Activated CD4-positive, alpha-beta T cell treated with anti-CD3 and anti-CD28 coated beads for 1 hour (primary cell): ENCODE data around the gene C13orf42.
"Not testable (repeated sequence)": the region's sequence is repeated elsewhere in the genome, so short reads cannot be mapped to it uniquely, and the experiment has no call there.

ENCODE experiments used
- DNase-seq: peaks from one replicate; pipeline ENCODE4 v3.0.0-alpha.2; 2020

C13orf42 gene

DNA sequence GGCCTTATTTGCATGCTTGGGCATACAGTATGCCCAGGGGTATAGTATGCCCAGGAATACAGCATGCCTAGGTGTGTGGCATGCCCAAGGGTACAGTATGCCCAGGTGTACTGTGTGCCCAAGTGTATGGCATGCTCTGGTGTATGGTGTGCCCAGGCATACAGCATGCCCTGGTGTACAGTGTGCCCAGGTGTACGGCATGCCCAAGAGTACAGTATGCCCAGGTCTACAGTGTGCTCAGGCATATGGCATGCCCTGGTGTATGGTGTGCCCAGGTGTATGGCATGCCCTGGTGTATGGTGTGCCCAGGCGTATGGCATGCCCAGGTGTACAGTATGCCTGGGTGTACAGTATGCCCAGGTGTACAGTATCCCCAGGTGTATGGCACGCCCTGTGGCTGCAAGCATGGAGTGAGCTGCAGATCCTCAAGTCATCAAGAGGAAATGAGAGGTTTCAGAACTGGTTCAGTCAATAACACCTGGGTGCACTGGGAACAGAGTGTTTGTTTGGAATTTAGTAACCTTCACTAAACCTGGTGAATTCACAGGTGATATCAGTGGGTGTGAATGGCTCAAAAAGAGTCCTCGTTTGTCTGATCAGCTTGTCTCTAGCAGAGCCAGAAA is 7.8 kb upstream of the C13orf42 start:
- no peak for DNase-seq

GRCh38 chr13:51113969-51114368 is 2.9 kb upstream of the C13orf42 start:
- no peak for DNase-seq

GRCh38 chr13:51113186-51113881 is 2.3 kb upstream of the C13orf42 start:
- no peak for DNase-seq

DNA sequence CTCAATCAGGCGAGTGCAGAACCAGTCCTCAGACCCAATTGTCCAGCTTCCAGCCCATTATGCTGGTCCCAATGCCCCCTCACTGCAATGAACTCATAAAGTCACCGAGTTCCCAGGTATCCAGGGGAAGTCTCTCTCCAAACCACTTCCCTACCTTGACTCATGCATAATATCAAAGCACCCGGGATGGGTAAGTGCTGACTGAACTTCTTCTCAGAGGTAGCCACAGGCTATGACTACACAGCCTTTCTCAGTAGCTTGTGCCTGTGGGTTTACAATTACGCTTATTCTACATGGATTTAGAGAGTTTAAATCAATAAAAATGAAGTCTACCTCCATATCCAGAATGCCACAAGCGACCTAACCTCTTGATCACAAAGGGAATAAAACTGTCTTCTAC is 1.7 kb upstream of the C13orf42 start:
- DNase-seq: no peak

- DNase-seq: no peak
These were observed 923 bp upstream of the C13orf42 start for GRCh38 chr13:51111997-51112396.

DNA sequence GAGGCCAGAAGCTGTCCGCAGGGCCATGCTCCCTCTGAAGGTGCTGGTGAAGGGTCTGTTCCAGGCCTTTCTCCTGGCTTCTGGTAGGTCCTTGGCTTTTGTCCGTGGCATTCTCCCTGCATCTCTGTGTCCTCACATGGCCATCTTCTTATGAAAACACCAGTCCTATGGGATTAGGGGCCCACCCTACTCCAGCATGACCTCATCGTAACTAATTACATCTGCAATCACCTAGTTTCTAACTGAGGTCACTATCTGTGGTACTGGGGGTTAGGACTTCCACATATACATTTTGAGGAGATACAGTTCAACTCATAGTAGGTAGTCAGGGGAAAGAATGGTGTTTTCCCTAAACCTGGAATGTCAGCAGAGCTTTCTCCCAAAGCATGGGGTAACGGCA is 3.1 kb downstream of the C13orf42 start:
- no peak for DNase-seq

- DNase-seq: no peak
These were observed 6.0 kb downstream of the C13orf42 start for GRCh38 chr13:51105046-51105445.

GRCh38 chr13:51101636-51102235 is 9.3 kb downstream of the C13orf42 start:
- no peak for DNase-seq

- DNase-seq: no peak
These were observed 13.6 kb downstream of the C13orf42 start for GRCh38 chr13:51097353-51098043.

DNA sequence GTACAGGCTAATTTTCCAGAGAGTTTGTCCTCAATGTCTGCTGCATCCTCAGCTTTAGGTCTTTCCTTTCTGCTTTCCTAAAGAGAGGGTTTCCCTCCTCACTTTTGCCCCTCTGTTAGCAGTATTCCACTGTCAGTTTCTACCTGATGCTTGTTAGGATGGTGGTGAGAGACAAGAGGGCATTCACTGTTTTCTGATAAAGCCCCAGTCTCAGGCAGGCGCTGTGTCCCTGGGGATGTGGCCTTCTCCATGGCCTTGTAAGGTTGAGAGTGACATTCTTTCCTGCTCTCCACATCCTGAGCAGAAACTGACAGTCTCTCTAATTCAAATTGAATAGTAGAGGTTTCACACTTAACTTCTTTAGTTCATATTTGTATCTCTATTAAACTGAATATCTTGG is 14.9 kb downstream of the C13orf42 start:
- DNase-seq: no peak

- DNase-seq: no peak
These were observed 17.5 kb downstream of the C13orf42 start for GRCh38 chr13:51093574-51093973.

DNA sequence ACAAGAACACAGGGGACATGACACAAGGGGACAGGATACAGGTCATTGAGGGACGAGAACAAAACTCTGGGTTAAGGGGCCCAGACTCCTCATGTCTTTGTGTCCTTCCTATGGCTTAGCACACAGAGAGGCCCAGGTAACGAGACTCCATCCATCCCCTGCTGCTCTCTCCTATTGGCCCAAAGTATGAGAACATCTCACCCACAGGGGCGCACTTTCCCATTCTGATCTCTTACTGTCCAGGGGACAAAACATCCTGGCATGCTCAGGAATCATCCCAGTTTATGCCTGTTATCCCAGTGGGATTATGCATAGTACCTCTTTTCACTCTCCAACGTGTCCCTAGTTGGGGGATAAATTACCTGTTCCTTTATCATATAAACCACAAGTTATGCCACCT is 19.2 kb downstream of the C13orf42 start:
- no peak for DNase-seq

GRCh38 chr13:51083706-51084105 is 27.4 kb downstream of the C13orf42 start:
- no peak for DNase-seq

DNA sequence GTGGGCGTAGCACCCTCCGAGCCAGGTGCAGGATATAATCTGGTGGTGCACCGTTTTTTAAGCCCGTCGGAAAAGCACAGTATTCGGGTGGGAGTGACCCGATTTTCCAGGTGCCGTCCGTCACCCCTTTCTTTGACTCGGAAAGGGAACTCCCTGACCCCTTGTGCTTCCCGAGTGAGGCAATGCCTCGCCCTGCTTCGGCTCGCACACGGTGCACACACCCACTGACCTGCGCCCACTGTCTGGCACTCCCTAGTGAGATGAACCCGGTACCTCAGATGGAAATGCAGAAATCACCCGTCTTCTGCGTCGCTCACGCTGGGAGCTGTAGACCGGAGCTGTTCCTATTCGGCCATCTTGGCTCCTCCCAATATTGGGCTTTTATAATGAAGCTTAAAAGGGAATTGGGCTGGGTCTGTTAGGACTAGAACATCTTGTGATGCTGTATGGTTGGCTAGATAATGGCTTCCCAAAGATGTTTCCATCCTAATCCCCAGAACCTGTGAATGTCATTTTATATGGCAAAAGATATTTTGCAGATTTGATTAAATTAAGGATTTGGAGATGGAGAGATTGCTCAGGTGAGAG is 30.5 kb downstream of the C13orf42 start:
- DNase-seq: not testable (repeated sequence)

DNA sequence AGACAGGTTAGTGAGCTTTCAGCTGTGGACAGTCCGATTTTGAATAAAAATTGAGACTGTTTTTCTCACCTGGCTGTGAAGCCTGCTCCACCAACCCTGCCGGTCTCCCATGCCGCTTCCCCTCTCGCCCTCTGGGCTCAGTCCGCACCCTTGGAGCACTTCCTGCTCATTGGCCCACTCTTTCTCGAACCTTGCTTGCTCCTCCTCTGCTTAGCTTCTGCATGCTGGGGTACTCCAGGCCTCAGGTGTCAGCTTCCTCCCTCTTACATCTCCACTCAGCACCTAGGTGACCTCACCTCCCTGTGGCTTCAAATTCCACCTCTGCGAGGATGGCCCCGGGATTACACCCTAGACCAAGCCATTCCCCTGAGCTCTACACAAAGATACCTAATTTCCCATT is 39.6 kb downstream of the C13orf42 start:
- DNase-seq: no peak

- DNase-seq: peak; percentile 65
These were observed 40.9 kb downstream of the C13orf42 start for GRCh38 chr13:51070005-51070649.

DNA sequence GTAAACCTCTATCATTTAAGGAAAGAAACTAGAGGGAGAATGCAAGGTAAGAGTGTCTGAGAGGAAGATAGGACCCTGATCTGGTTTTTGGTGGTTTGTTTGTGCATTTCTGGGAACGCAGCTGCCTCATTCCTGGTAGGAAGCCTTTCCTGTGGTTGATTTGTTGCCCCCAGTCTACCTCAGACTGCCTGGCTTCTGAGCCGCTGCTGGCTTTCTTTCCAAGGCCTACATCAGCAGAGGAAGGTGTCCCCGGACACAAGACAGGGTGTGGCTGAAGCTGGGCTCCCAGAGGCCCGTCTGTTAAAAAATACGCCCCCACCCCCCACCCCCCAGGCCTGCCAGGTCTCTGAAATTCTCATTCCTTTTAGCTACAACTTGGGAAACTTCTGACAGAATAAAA is 42.6 kb downstream of the C13orf42 start:
- DNase-seq: no peak

DNA sequence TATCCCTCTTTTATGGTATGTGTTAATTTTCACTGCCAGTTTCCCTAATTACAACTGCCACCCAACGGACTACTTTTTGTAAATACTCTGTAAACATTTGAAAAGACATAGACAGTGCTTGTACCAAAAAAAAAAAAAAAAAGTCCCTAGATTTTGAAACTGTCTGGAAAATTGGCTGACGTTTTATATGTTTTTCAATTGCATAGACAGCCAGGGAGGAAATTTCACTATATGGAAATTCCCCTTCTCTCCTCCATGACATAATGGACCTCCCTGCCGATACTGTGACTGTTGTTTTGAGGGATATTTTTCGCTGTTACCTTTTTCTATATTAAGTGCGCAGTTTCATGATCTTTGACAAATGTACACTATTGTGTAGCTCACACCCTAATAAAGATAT is 43.4 kb downstream of the C13orf42 start:
- DNase-seq: no peak

GRCh38 chr13:51067210-51067701 is 43.8 kb downstream of the C13orf42 start:
- DNase-seq: no peak

- no peak for DNase-seq
These were observed 44.8 kb downstream of the C13orf42 start for GRCh38 chr13:51066091-51066831.

DNA sequence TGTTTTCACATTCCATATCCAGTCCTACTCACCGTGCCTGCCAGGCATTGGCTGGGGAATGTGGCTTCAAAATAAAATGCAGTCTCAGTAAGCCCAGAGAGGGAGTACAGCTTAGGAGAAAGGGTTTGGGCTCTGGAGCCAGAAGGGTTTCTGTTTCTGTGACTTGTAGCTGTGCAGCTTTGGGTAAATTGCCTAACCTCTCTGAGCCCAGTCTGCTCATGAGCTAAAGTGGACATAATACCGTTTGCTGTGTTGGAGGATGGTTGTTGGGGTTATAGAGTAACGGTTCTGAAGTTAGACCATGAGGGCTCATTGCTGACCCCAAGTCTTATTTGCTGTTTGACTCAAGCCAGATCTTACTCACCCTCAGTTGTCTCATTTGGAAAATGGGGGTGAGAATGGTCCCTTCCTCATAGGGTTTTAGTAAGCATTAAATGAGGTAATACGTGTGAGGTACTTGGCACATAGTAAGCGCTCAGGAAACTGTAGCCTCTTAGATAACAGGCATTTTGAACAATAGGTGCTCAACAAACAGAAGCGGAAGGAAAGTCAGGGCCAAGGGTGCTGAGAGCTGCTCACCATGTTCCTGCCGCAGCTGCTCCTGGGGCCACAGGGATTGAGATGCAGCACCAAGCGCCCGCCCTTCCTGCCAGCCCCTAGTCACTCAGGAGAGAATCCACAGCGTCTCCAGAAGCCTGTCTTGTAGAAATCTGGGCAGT is 45.5 kb downstream of the C13orf42 start:
- DNase-seq: no peak
